Tibial nerve (tissue), 4 donors: ENCODE results near the gene DAB1. TPM values are rescaled to one million over a fixed set of nuclear protein-coding genes. Genes with fewer than 3 reads are reported as not detected.
A peak's percentile ranks its signal among the peaks of the same experiment; 100 is the strongest.

Experiments
- DNase-seq, 2 donors: peaks; one replicate each; pipeline ENCODE4 v3.0.0-alpha.2; 2019; ENCODE audit warnings: low spot score in 2 of 2
- H3K27ac ChIP-seq, 4 donors: fragments of 200-600 bp; sonication (generic) in 3 of 4; one replicate each; pipeline ENCODE4 v1.5.1; 2017 to 2019; ENCODE audit warnings: mild to moderate bottlenecking in 1 of 4
- H3K27me3 ChIP-seq, 2 donors: fragments of 200-600 bp; sonication (generic) in 1 of 2; one replicate each; pipeline versions ENCODE4 v1.5.1 to v1.6.0; 2017 to 2019
- H3K36me3 ChIP-seq, 3 donors: fragments of 200-600 bp; sonication (generic); one replicate each; pipeline ENCODE4 v1.5.1; 2018 to 2019
- H3K4me1 ChIP-seq, 4 donors: fragments of 200-600 bp; sonication (generic) in 3 of 4; one replicate each; pipeline ENCODE4 v1.5.1; 2017 to 2019
- H3K4me3 ChIP-seq, 4 donors: fragments of 200-600 bp; sonication (generic) in 3 of 4; one replicate each; pipeline ENCODE4 v1.5.1; 2017 to 2019; ENCODE audit warnings: mild to moderate bottlenecking in 1 of 4, moderate library complexity in 1 of 4
- H3K9me3 ChIP-seq, 4 donors: fragments of 200-600 bp; sonication (generic) in 3 of 4; one replicate each; pipeline ENCODE4 v1.5.1; 2017 to 2019
- EP300 ChIP-seq, 2 donors: sonication (generic); formaldehyde crosslinking; IDR thresholded peaks; one replicate each; pipeline ENCODE4 v1.6.1; 2017; ENCODE audit warnings: antibody characterized with exemption in 2 of 2, mild to moderate bottlenecking in 1 of 2
- POLR2A ChIP-seq, 2 donors: fragments of 450-650 bp; IDR thresholded peaks; one replicate each; pipeline ENCODE4 v1.6.1; 2017; ENCODE audit warnings: antibody characterized with exemption in 2 of 2, mild to moderate bottlenecking in 2 of 2, moderate library complexity in 2 of 2
- WGBS, 2 donors: methylation state at CpG; one replicate each; pipeline ENCODE4 v1.1.5; 2018; 5-methylcytosine and 5-hydroxymethylcytosine counted together
- total RNA-seq, 4 donors: library from RNA; depleted of rRNA; stranded (reverse); fragments of >200 nt; gene quantifications; one replicate each; pipeline ENCODE4 v1.1.0, GENCODE V29; 2016
- TF ChIP-seq, protein P1 (sequence below), 5 experiments: fragments of 200-600 bp in 3 of 5; fragments of 450-650 bp in 2 of 5; sonication (generic) in 3 of 5; IDR thresholded peaks; one replicate each; pipeline ENCODE4 v1.5.1; 2016 to 2019; ENCODE audit warnings: antibody characterized with exemption in 5 of 5, mild to moderate bottlenecking in 3 of 5, moderate library complexity in 2 of 5

Gene DAB1
- total RNA-seq, 4 donors from 2014 or later = 4.0 to 8.3 (median 4.4) TPM

DNA sequence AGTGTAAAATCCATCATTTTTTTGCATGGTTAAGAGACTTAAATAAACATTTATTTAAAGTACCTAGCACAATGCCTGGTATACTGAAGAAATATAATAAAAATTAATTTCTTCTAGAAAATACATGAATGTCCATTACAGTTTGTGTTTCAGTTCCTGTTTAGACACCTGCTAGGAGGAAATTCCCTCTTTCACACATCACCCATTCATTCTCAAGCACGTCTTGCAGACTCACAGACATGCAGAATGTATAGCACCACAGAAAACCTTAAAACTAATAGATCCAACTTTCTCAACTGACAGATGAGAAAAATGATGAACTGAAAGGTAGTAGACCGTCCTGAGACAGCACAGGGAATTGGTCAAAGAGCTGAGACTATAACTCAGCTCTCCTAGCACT lies 285.9 kb downstream of the DAB1 start:
- no peak for DNase-seq
- Histone ChIP-seq H3K4me3 (no peak overlapping the region), H3K36me3 (no peaks in the 10 kb centered on the region), H3K4me1 (peaks cover 0 to 17% (median 0%) of the 10 kb centered on the region in 4 donors), H3K27me3 (no peaks in the 10 kb centered on the region), H3K27ac (peak overlapping the region in 2 of 4 donors; percentile 25 to 58), H3K9me3 (no peaks in the 10 kb centered on the region)
- TF ChIP-seq POLR2A (IDR thresholded peaks at IDR 0.05) (no peak), EP300 (IDR thresholded peaks at IDR 0.05) (no peak)
- TF ChIP-seq, protein P1, sequence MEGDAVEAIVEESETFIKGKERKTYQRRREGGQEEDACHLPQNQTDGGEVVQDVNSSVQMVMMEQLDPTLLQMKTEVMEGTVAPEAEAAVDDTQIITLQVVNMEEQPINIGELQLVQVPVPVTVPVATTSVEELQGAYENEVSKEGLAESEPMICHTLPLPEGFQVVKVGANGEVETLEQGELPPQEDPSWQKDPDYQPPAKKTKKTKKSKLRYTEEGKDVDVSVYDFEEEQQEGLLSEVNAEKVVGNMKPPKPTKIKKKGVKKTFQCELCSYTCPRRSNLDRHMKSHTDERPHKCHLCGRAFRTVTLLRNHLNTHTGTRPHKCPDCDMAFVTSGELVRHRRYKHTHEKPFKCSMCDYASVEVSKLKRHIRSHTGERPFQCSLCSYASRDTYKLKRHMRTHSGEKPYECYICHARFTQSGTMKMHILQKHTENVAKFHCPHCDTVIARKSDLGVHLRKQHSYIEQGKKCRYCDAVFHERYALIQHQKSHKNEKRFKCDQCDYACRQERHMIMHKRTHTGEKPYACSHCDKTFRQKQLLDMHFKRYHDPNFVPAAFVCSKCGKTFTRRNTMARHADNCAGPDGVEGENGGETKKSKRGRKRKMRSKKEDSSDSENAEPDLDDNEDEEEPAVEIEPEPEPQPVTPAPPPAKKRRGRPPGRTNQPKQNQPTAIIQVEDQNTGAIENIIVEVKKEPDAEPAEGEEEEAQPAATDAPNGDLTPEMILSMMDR (IDR thresholded peaks at IDR 0.05) = no peak
- WGBS, 2 donors = 55 to 58% methylated on average over 2 of the region's 2 CpGs

DNA sequence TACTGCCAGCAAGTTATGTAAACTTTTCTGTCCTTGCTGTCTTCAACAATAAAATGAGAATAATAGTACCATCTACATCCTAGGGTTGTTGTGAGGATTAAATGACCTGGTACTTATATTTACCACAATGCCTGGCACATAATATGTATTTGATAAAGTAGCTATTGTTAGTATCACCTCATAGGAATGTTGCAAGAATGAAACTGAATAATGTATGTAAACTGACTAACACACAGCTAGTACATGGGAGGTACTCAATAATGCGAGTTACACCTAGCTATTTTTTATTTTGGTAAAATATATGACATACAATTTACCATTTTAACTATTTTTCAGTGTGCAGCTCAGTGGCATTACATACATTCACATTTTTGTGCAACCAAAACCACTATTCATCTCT lies 289.1 kb downstream of the DAB1 start:
- no peak overlapping the region for H3K4me3 ChIP-seq
- H3K4me1 ChIP-seq = peaks cover 0 to 17% (median 0%) of the 10 kb centered on the region in 4 donors
- H3K9me3 ChIP-seq = no peaks in the 10 kb centered on the region
- TF ChIP-seq EP300 (IDR thresholded peaks at IDR 0.05) = no peak
- TF ChIP-seq, protein P1 (IDR thresholded peaks at IDR 0.05) = no peak
- no peak for TF ChIP-seq POLR2A (IDR thresholded peaks at IDR 0.05)
- 91 to 97% methylated on average over 1 of the region's 1 CpG for WGBS, 2 donors
- DNase-seq = no peak
- no peak overlapping the region for H3K27ac ChIP-seq
- no peaks in the 10 kb centered on the region for H3K27me3 ChIP-seq
- no peaks in the 10 kb centered on the region for H3K36me3 ChIP-seq

GRCh38 chr1:57133686-57134085 lies 290.2 kb downstream of the DAB1 start:
- H3K9me3 ChIP-seq = no peaks in the 10 kb centered on the region
- TF ChIP-seq EP300 (IDR thresholded peaks at IDR 0.05) = no peak
- TF ChIP-seq, protein P1 (IDR thresholded peaks at IDR 0.05) = no peak
- no peak for TF ChIP-seq POLR2A (IDR thresholded peaks at IDR 0.05)
- H3K4me1 ChIP-seq = peaks cover 0 to 9% (median 0%) of the 10 kb centered on the region in 4 donors
- H3K27ac ChIP-seq = peak overlapping the region in 1 of 4 donors; percentile 13
- 57 to 70% methylated on average over 1 of the region's 1 CpG for WGBS, 2 donors
- no peaks in the 10 kb centered on the region for H3K27me3 ChIP-seq
- H3K36me3 ChIP-seq = no peaks in the 10 kb centered on the region
- no peak overlapping the region for H3K4me3 ChIP-seq
- DNase-seq = no peak

DNA sequence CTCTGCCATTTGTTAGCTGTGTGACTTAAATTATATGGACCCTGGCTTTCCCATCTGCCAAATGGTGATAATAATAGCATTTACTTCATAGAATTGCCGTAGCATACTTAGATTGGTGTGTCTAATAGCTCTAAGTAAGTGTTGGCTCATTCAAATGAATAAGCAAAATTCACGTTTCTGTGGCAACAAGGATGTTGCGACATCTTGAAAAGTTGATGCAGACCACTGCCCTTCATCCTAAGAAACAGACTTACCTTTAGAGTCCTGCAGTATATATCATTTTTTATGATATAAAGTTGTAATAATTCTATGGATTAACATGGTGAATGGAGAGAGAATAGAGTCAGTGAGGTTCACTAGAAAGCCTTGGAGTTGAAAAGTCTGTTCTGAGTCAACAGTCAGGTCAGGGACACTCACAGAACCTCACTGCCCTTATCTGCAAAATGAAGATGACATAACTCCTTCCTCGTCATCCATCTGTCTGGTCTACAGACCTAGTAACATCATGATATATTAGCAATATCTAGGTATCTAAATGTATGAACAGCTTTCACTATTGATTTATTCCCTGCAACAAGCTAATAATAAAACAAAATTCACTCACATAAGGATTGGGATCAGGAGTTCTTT lies 290.8 kb downstream of the DAB1 start:
- Histone ChIP-seq H3K4me3 (no peak overlapping the region), H3K27me3 (no peaks in the 10 kb centered on the region), H3K9me3 (no peaks in the 10 kb centered on the region), H3K4me1 (peaks cover 0 to 3% (median 0%) of the 10 kb centered on the region in 4 donors), H3K36me3 (no peaks in the 10 kb centered on the region), H3K27ac (no peak overlapping the region)
- no peak for TF ChIP-seq POLR2A (IDR thresholded peaks at IDR 0.05)
- TF ChIP-seq EP300 (IDR thresholded peaks at IDR 0.05) = no peak
- TF ChIP-seq, protein P1 (IDR thresholded peaks at IDR 0.05) = no peak
- no peak for DNase-seq
- WGBS, 2 donors = 88 to 91% methylated on average over 4 of the region's 4 CpGs

GRCh38 chr1:57131701-57132394 lies 292.0 kb downstream of the DAB1 start:
- DNase-seq = no peak
- H3K4me3 ChIP-seq = no peak overlapping the region
- 71 to 78% methylated on average over 3 of the region's 3 CpGs for WGBS, 2 donors
- H3K4me1 ChIP-seq = no peaks in the 10 kb centered on the region
- no peaks in the 10 kb centered on the region for H3K36me3 ChIP-seq
- peak overlapping the region in 1 of 4 donors; percentile 40 for H3K27ac ChIP-seq
- no peak for TF ChIP-seq POLR2A (IDR thresholded peaks at IDR 0.05)
- TF ChIP-seq EP300 (IDR thresholded peaks at IDR 0.05) = no peak
- TF ChIP-seq, protein P1 (IDR thresholded peaks at IDR 0.05) = no peak
- H3K9me3 ChIP-seq = no peaks in the 10 kb centered on the region
- no peaks in the 10 kb centered on the region for H3K27me3 ChIP-seq
